ENCODE results near the gene PCED1A. TPM values are rescaled to one million over a fixed set of nuclear protein-coding genes. Genes with fewer than 3 reads are reported as not detected.

The PCED1A gene
- total and polyA plus RNA-seq, 2 of the 8 experiments (the other 6 are each of a cell fraction or from before 2014, with no cell fraction given): 13.4 to 18.9 TPM

- TF ChIP-seq JUN (IDR thresholded peaks at IDR 0.05; ENCODE audit: low read depth, low read length) (no peak), CREB1 (IDR thresholded peaks at IDR 0.05) (peak; percentile 18), BRCA1 (IDR thresholded peaks at IDR 0.05; ENCODE audit: low read depth, low read length) (no peak), HDAC6 (IDR thresholded peaks at IDR 0.05; ENCODE audit: low read depth, low read length) (no peak), CBX5 (IDR thresholded peaks at IDR 0.05; ENCODE audit: low read depth, low read length) (no peak), EGR1 (IDR thresholded peaks at IDR 0.05; ENCODE audit: borderline replicate concordance, low read depth, low read length) (no peak), SAP30 (IDR thresholded peaks at IDR 0.05; ENCODE audit: insufficient read depth, insufficient replicate concordance, low read length) (no peak), CBX8 (IDR thresholded peaks at IDR 0.05; ENCODE audit: borderline replicate concordance, low read depth, low read length) (no peak), EP300 (IDR thresholded peaks at IDR 0.05; ENCODE audit: borderline replicate concordance in 1 of 2, low read depth in 2 of 2, low read length in 2 of 2) (no peak), GTF2F1 (IDR thresholded peaks at IDR 0.05; ENCODE audit: borderline replicate concordance, low read depth, low read length) (0 out of 2 replicates have a peak, but pooled peaks have one; percentile 6), TCF12 (IDR thresholded peaks at IDR 0.05; ENCODE audit: low read depth, low read length) (no peak), KDM4A (IDR thresholded peaks at IDR 0.05; ENCODE audit: low read depth, low read length, severe bottlenecking) (peak; percentile 56), PHF8 (conservative IDR thresholded peaks at IDR 0.05; ENCODE audit: low read depth, low read length) (peak; percentile 89), TAF1 (IDR thresholded peaks at IDR 0.05; ENCODE audit: low read depth, low read length) (peak; percentile 80), BACH1 (IDR thresholded peaks at IDR 0.05; ENCODE audit: low read length) (peak; percentile 72), ATF3 (IDR thresholded peaks at IDR 0.05; ENCODE audit: insufficient read depth, low read depth, low read length) (no peak), E2F6 (IDR thresholded peaks at IDR 0.05) (no peak; the same call in 1 of the 2 replicates), TAF7 (optimal IDR thresholded peaks at IDR 0.05; ENCODE audit: borderline replicate concordance, low read depth, low read length) (no peak), FOSL1 (IDR thresholded peaks at IDR 0.05; ENCODE audit: insufficient read depth, low read depth, low read length) (no peak), USF2 (IDR thresholded peaks at IDR 0.05; ENCODE audit: low read length) (no peak)
Observed at GRCh38 chr20:2873010-2873746, 32.7 kb upstream of the PCED1A start, which contains the start of gene PTPRA (continued).

Data from H1 (cell line).